HepG2 (cell line): Measurements from ENCODE around the gene CIAPIN1. TPM values are rescaled to one million over a fixed set of nuclear protein-coding genes. Genes with fewer than 3 reads are reported as not detected.

Source experiments
- AFF4 ChIP-seq: sonication (generic); formaldehyde crosslinking; IDR thresholded peaks from 2 replicates; pipeline ENCODE4 v1.4.0; 2020; ENCODE audit warnings: missing genetic modification reagents
- ARNTL ChIP-seq: sonication (generic); formaldehyde crosslinking; IDR thresholded peaks from 2 replicates; pipeline ENCODE4 v1.4.0; 2020; ENCODE audit warnings: mild to moderate bottlenecking, missing genetic modification reagents
- CHD4 ChIP-seq: fragments of 200-600 bp; sonication (generic); IDR thresholded peaks from 2 replicates; pipeline ENCODE4 v1.7.0; 2017; ENCODE audit warnings: mild to moderate bottlenecking, low read length, borderline replicate concordance
- GATAD1 ChIP-seq: IDR thresholded peaks from 2 replicates; pipeline ENCODE4 v1.6.1; 2016; ENCODE audit warnings: missing genetic modification reagents, missing compliant biosample characterization
- KLF9 ChIP-seq: IDR thresholded peaks from 2 replicates; pipeline ENCODE4 v1.6.1; 2016; ENCODE audit warnings: low read depth
- MYC ChIP-seq: sonication (generic); formaldehyde crosslinking; IDR thresholded peaks from 2 replicates; pipeline ENCODE4 v1.9.0; 2021; ENCODE audit warnings: missing genetic modification reagents, borderline replicate concordance
- MZF1 ChIP-seq: sonication (generic); formaldehyde crosslinking; IDR thresholded peaks from 2 replicates; pipeline ENCODE4 v1.8.1; 2023; ENCODE audit warnings: mild to moderate bottlenecking, missing genetic modification reagents, borderline replicate concordance
- PCBP1 ChIP-seq: fragments of 200-400 bp; formaldehyde crosslinking; IDR thresholded peaks from 2 replicates; pipeline ENCODE4 v1.6.1; 2017; ENCODE audit warnings: mild to moderate bottlenecking, low read depth, low read length, borderline replicate concordance
- RXRB ChIP-seq: IDR thresholded peaks from 2 replicates; pipeline ENCODE4 v1.6.1; 2016; ENCODE audit warnings: borderline replicate concordance, missing genetic modification reagents, missing compliant biosample characterization
- SKI ChIP-seq: fragments of 450-650 bp; IDR thresholded peaks from one replicate; pipeline ENCODE4 v1.6.1; 2018; ENCODE audit warnings: mild to moderate bottlenecking; ENCODE audit not compliant: partially characterized antibody
- SNAPC2 ChIP-seq: sonication (generic); formaldehyde crosslinking; IDR thresholded peaks from 2 replicates; pipeline ENCODE4 v1.8.1; 2022; ENCODE audit warnings: mild to moderate bottlenecking, missing genetic modification reagents
- TCF12 ChIP-seq, 2 experiments: fragments of 450-650 bp in 1 of 2; sonication (generic) in 1 of 2; formaldehyde crosslinking in 1 of 2; IDR thresholded peaks; 2 replicates each; pipeline versions ENCODE4 v1.6.1 to v1.8.0; 2017 to 2022; ENCODE audit warnings: antibody characterized with exemption in 1 of 2, mild to moderate bottlenecking in 1 of 2, missing genetic modification reagents in 1 of 2, moderate library complexity in 1 of 2
- THAP8 ChIP-seq: sonication (generic); formaldehyde crosslinking; IDR thresholded peaks from 2 replicates; pipeline ENCODE4 v1.5.1; 2020; ENCODE audit warnings: missing genetic modification reagents, mild to moderate bottlenecking, borderline replicate concordance
- ZBTB39 ChIP-seq: sonication (generic); formaldehyde crosslinking; IDR thresholded peaks from 2 replicates; pipeline ENCODE4 v1.5.0; 2020; ENCODE audit warnings: missing genetic modification reagents
- ZMYM2 ChIP-seq: sonication (generic); formaldehyde crosslinking; IDR thresholded peaks from 2 replicates; pipeline ENCODE4 v1.8.0; 2022; ENCODE audit warnings: mild to moderate bottlenecking, missing genetic modification reagents
- ZNF280D ChIP-seq: sonication (generic); formaldehyde crosslinking; IDR thresholded peaks from 2 replicates; pipeline ENCODE4 v1.5.1; 2020; ENCODE audit warnings: mild to moderate bottlenecking, missing genetic modification reagents
- ZNF709 ChIP-seq: sonication (generic); formaldehyde crosslinking; IDR thresholded peaks from 2 replicates; pipeline ENCODE4 v1.5.0; 2020; ENCODE audit warnings: mild to moderate bottlenecking, missing genetic modification reagents
- polyA plus RNA-seq, 8 experiments: library from polyadenylated mRNA; depleted of rRNA in 3 of 8; stranded (reverse) in 7 of 8; unstranded in 1 of 8; fragments of >200 nt; fragmentation: Illumina TruSeq in 4 of 8; extraction: Trizol in 4 of 8; gene quantifications; 2 replicates each; pipeline versions ENCODE4 v1.2.1 to v1.2.3, GENCODE V29; 2011 to 2016; ENCODE audit warnings: low read depth in 4 of 8, missing spikeins in 1 of 8, mixed read lengths in 1 of 8; ENCODE audit not compliant: insufficient read depth in 1 of 8
- total RNA-seq, 5 experiments: library from RNA; depleted of rRNA; stranded (reverse); fragments of >200 nt; fragmentation: Illumina TruSeq; extraction: Trizol; gene quantifications; 2 replicates each; pipeline ENCODE4 v1.2.3, GENCODE V29; 2016; ENCODE audit warnings: low read depth in 1 of 5
- TF ChIP-seq, protein P1 (sequence below): sonication (generic); formaldehyde crosslinking; IDR thresholded peaks from 2 replicates; pipeline ENCODE4 v1.4.0; 2020; ENCODE audit warnings: low read depth, mild to moderate bottlenecking, missing genetic modification reagents

CIAPIN1 gene
- total and polyA plus RNA-seq, 2 of the 13 experiments (the other 11 are each of a cell fraction or from before 2014, with no cell fraction given): 69.3 to 89.7 TPM

GRCh38 chr16:57482845-57483545 lies 35.8 kb upstream of the CIAPIN1 start (continued):
- TF ChIP-seq ZMYM2 (CRISPR knock-in tag) (peak; percentile 89), MYC (CRISPR knock-in tag) (peak; percentile 44; the same call in 1 of the 2 replicates), GATAD1 (peak; percentile 60; the same call in 1 of the 2 replicates), RXRB (peak; percentile 76), AFF4 (CRISPR knock-in tag) (no peak), PCBP1 (no peak; the same call in 1 of the 2 replicates), ZBTB39 (CRISPR knock-in tag) (no peak), SNAPC2 (0 out of 2 replicates have a peak, but pooled peaks have one; percentile 55), THAP8 (CRISPR knock-in tag) (no peak), CHD4 (no peak), ZNF280D (CRISPR knock-in tag) (peak; percentile 31; the same call in 1 of the 2 replicates), TCF12 (IDR thresholded peaks at IDR 0.05) (no peak), TCF12 (CRISPR knock-in tag; IDR thresholded peaks at IDR 0.05) (no peak), SKI (peak; percentile 67), ARNTL (CRISPR knock-in tag) (peak; percentile 89), KLF9 (CRISPR knock-in tag) (no peak), ZNF709 (no peak), MZF1 (no peak)
- TF ChIP-seq, protein P1, sequence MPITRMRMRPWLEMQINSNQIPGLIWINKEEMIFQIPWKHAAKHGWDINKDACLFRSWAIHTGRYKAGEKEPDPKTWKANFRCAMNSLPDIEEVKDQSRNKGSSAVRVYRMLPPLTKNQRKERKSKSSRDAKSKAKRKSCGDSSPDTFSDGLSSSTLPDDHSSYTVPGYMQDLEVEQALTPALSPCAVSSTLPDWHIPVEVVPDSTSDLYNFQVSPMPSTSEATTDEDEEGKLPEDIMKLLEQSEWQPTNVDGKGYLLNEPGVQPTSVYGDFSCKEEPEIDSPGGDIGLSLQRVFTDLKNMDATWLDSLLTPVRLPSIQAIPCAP (CRISPR knock-in tag): no peak
